ENCODE results near the gene MRC2. TPM values are rescaled to one million over a fixed set of nuclear protein-coding genes. Genes with fewer than 3 reads are reported as not detected.
A peak's percentile ranks its signal among the peaks of the same experiment; 100 is the strongest.

The MRC2 gene
- polyA plus RNA-seq, 3 donors: 0.04 TPM; not detected in 2

GRCh38 chr17:62657145-62657665 is 29.7 kb downstream of the MRC2 start:
- Histone ChIP-seq H3K27me3 (ENCODE audit: control insufficient read depth in 2 of 2, insufficient read depth in 2 of 2, low read length in 2 of 2) (peaks cover 0 to 8% of the 10 kb centered on the region in 2 donors), H3K4me3 (replicated peaks in 1 of 3; ENCODE audit: low read depth in 2 of 3, low read length in 3 of 3) (no peak overlapping the region), H3K79me2 (ENCODE audit: insufficient read depth, low read length) (no peaks in the 10 kb centered on the region), H3K36me3 (replicated peaks in 1 of 2; ENCODE audit: control insufficient read depth in 1 of 2, insufficient read depth in 2 of 2, low read length in 2 of 2) (no peaks in the 10 kb centered on the region), H3K4me1 (ENCODE audit: control insufficient read depth in 1 of 2, insufficient read depth in 2 of 2, low read length in 2 of 2) (peaks cover 23% of the 10 kb centered on the region in 2 donors), H3K9me3 (replicated peaks in 1 of 2; ENCODE audit: control insufficient read depth in 1 of 2, insufficient read depth in 1 of 2, low read length in 2 of 2) (no peaks in the 10 kb centered on the region), H3K4me2 (replicated peaks; ENCODE audit: extremely low read depth, low read length, poor library complexity, severe bottlenecking) (no peak overlapping the region), H4K20me1 (ENCODE audit: insufficient read depth, low read length) (no peaks in the 10 kb centered on the region), H3K27ac (ENCODE audit: low read depth in 1 of 2, low read length in 2 of 2) (no peak overlapping the region), H2AFZ (ENCODE audit: insufficient read depth, low read depth, low read length, poor library complexity, severe bottlenecking) (no peak overlapping the region), H3K9ac (ENCODE audit: insufficient read depth, low read length, poor library complexity, severe bottlenecking) (no peak overlapping the region)
- intact Hi-C loops (cut with micrococcal nuclease): no loop called here
- TF ChIP-seq, protein P1, sequence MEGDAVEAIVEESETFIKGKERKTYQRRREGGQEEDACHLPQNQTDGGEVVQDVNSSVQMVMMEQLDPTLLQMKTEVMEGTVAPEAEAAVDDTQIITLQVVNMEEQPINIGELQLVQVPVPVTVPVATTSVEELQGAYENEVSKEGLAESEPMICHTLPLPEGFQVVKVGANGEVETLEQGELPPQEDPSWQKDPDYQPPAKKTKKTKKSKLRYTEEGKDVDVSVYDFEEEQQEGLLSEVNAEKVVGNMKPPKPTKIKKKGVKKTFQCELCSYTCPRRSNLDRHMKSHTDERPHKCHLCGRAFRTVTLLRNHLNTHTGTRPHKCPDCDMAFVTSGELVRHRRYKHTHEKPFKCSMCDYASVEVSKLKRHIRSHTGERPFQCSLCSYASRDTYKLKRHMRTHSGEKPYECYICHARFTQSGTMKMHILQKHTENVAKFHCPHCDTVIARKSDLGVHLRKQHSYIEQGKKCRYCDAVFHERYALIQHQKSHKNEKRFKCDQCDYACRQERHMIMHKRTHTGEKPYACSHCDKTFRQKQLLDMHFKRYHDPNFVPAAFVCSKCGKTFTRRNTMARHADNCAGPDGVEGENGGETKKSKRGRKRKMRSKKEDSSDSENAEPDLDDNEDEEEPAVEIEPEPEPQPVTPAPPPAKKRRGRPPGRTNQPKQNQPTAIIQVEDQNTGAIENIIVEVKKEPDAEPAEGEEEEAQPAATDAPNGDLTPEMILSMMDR (IDR thresholded peaks at IDR 0.05): no peak
- Mint-ChIP-seq H3K9me3 (peaks cover 6 to 18% (median 9%) of the 10 kb centered on the region in 7 donors), H3K27me3 (ENCODE audit: low read depth in 3 of 3) (peaks cover 8 to 23% (median 10%) of the 10 kb centered on the region in 3 donors), H3K27ac (no peak overlapping the region), H3K4me3 (no peak overlapping the region), H3K36me3 (no peaks in the 10 kb centered on the region), H3K4me1 (peaks cover 22% of the 10 kb centered on the region)
- DNase-seq: no peak
- WGBS (ENCODE audit: insufficient coverage): 100% methylated on average over 2 of the region's 3 CpGs

DNA sequence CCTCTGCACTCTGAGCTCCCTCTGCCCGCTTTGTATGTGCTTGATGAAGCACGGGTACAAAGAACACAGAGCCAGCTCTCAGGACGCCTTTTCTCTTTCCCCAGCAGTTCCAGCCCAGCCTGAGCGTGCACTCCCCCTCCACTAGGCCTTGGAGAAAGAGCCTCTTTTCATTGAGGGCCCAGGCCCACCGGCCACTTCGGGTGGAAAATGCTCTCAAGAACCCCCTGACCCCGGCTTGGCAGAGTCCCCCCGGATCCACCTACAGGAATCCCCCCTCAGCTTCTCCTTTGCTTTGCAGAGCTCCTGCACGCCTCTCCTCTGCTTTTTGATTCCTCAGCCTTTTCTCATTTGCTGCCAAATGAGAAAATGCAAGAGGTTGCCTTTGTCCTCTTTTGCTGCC is 30.2 kb downstream of the MRC2 start:
- no peaks in the 10 kb centered on the region for H3K36me3 ChIP-seq (replicated peaks in 1 of 2; ENCODE audit: control insufficient read depth in 1 of 2, insufficient read depth in 2 of 2, low read length in 2 of 2)
- Mint-ChIP-seq H3K9me3 (peaks cover 6 to 18% (median 9%) of the 10 kb centered on the region in 7 donors), H3K36me3 (no peaks in the 10 kb centered on the region), H3K27ac (peak overlapping the region in 1 of 7 donors; percentile 19), H3K4me3 (peak overlapping the region in 1 of 2 donors; percentile 17), H3K4me1 (peaks cover 19% of the 10 kb centered on the region), H3K27me3 (ENCODE audit: low read depth in 3 of 3) (peaks cover 7 to 20% (median 12%) of the 10 kb centered on the region in 3 donors)
- no peak overlapping the region for H3K4me2 ChIP-seq (replicated peaks; ENCODE audit: extremely low read depth, low read length, poor library complexity, severe bottlenecking)
- DNase-seq: no peak
- no peaks in the 10 kb centered on the region for H3K79me2 ChIP-seq (ENCODE audit: insufficient read depth, low read length)
- WGBS (ENCODE audit: insufficient coverage): 98% methylated on average over 7 of the region's 9 CpGs
- H4K20me1 ChIP-seq (ENCODE audit: insufficient read depth, low read length): no peaks in the 10 kb centered on the region
- H3K9me3 ChIP-seq (replicated peaks in 1 of 2; ENCODE audit: control insufficient read depth in 1 of 2, insufficient read depth in 1 of 2, low read length in 2 of 2): no peaks in the 10 kb centered on the region
- TF ChIP-seq, protein P1 (IDR thresholded peaks at IDR 0.05): no peak
- intact Hi-C loops (cut with micrococcal nuclease): no loop called here
- H3K4me3 ChIP-seq (replicated peaks in 1 of 3; ENCODE audit: low read depth in 2 of 3, low read length in 3 of 3): no peak overlapping the region
- H3K27ac ChIP-seq (ENCODE audit: low read depth in 1 of 2, low read length in 2 of 2): no peak overlapping the region
- H3K4me1 ChIP-seq (ENCODE audit: control insufficient read depth in 1 of 2, insufficient read depth in 2 of 2, low read length in 2 of 2): peaks cover 18 to 19% of the 10 kb centered on the region in 2 donors
- H2AFZ ChIP-seq (ENCODE audit: insufficient read depth, low read depth, low read length, poor library complexity, severe bottlenecking): no peak overlapping the region
- H3K27me3 ChIP-seq (ENCODE audit: control insufficient read depth in 2 of 2, insufficient read depth in 2 of 2, low read length in 2 of 2): peaks cover 0 to 8% of the 10 kb centered on the region in 2 donors
- H3K9ac ChIP-seq (ENCODE audit: insufficient read depth, low read length, poor library complexity, severe bottlenecking): no peak overlapping the region
